Sigmoid colon (tissue), 4 donors: Measurements from ENCODE around the gene SEL1L.

Experiments
- POLR2A ChIP-seq, 2 donors: fragments of 450-650 bp; IDR thresholded peaks; one replicate each; pipeline ENCODE4 v1.6.1; 2016; ENCODE audit warnings: antibody characterized with exemption in 2 of 2, mild to moderate bottlenecking in 2 of 2, moderate library complexity in 2 of 2
- POLR2AphosphoS5 ChIP-seq, 4 donors: sonication (generic); formaldehyde crosslinking; IDR thresholded peaks; one replicate each; pipeline ENCODE4 v1.6.1; 2017; ENCODE audit warnings: antibody characterized with exemption in 4 of 4

DNA sequence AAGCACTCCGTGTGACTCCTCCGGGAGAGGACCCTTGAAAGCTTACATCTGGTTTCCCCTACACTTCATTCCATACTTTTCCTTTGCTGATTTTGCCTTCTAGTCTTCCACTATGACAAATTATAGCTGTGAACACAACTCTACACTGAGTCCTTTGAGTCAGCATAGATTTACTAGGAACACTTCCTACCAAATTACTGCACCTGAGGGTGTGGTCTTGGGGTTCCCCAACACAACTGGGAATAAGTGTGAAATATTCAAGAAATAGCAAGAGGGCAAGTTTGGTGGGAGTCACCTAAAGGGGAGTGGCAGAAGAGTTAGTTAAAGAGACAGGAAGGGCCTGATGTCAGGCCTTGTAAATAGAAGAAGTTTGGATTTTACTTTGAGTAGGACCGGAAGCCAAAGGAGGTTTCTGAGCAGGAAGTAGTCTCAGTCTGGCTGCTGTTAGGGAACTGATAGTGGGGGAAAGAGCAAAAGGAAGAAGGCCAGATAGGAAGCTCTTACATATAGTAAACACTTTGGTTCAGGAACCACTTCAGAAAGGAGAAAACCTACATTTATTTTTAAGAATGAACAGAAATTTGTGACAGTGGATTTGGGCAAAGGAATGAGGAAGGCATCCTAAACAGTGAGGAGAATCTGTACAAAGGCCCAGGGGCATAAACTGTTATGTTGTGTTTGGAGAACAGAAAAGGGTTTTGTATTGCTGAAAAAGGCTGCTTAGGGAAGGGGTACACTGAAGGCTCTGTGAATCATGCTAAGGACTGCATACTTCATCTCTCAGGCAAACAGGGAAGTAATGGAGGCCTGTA, 14.2 kb downstream of the SEL1L start:
- TF ChIP-seq POLR2A (IDR thresholded peaks at IDR 0.05) (no peak), POLR2AphosphoS5 (IDR thresholded peaks at IDR 0.05) (no peak)
